Natural killer cell (primary cell): ENCODE results near the gene SLC6A13. TPM values are rescaled to one million over a fixed set of nuclear protein-coding genes. Genes with fewer than 3 reads are reported as not detected.

Source experiments
- ATAC-seq, 3 donors: fragments of 150-1000 bp in 2 of 3; fragments of 200-7000 bp in 1 of 3; cut with Tn5 transposase; 1 replicate in 1 of 3; 2 replicates in 2 of 3; pipeline ENCODE4 v1.10.0; 2021; ENCODE audit warnings: mild to moderate bottlenecking in 2 of 3, moderate library complexity in 2 of 3
- DNase-seq, 2 donors: peaks; one replicate each; pipeline versions ENCODE4 v3.0.0 to v3.0.0-alpha.2; 2013 to 2021; ENCODE audit warnings: mixed read lengths in 1 of 2
- H3K27ac ChIP-seq: one replicate; pipeline ENCODE4 v1.5.1; 2013; ENCODE audit warnings: mild to moderate bottlenecking, low read length
- H3K27me3 ChIP-seq: one replicate; pipeline ENCODE4 v1.6.1; 2013; ENCODE audit warnings: low read length; ENCODE audit not compliant: control insufficient read depth, insufficient read depth
- H3K36me3 ChIP-seq: one replicate; pipeline ENCODE4 v1.6.1; 2013; ENCODE audit warnings: low read length; ENCODE audit not compliant: control insufficient read depth, insufficient read depth
- H3K4me1 ChIP-seq: one replicate; pipeline ENCODE4 v1.6.1; 2013; ENCODE audit warnings: low read length; ENCODE audit not compliant: control insufficient read depth, insufficient read depth
- H3K4me3 ChIP-seq: one replicate; pipeline ENCODE4 v1.5.1; 2013; ENCODE audit warnings: low read length
- H3K9me3 ChIP-seq: one replicate; pipeline ENCODE4 v1.6.1; 2013; ENCODE audit warnings: low read length; ENCODE audit not compliant: control insufficient read depth, insufficient read depth
- H3K27ac Mint-ChIP-seq, 2 donors: one replicate each; pipeline ENCODE4 v1.8.0; 2022; ENCODE audit warnings: mild to moderate bottlenecking in 2 of 2, mixed read lengths in 2 of 2, moderate library complexity in 1 of 2
- H3K27me3 Mint-ChIP-seq, 2 donors: one replicate each; pipeline ENCODE4 v1.8.0; 2022; ENCODE audit warnings: low read depth in 2 of 2, mixed read lengths in 2 of 2
- H3K36me3 Mint-ChIP-seq: one replicate; pipeline ENCODE4 v1.8.0; 2022; ENCODE audit warnings: mixed read lengths
- H3K4me1 Mint-ChIP-seq, 2 donors: one replicate each; pipeline ENCODE4 v1.8.0; 2022; ENCODE audit warnings: mixed read lengths in 2 of 2
- H3K4me3 Mint-ChIP-seq: one replicate; pipeline ENCODE4 v1.8.0; 2022; ENCODE audit warnings: mild to moderate bottlenecking, moderate library complexity, mixed read lengths
- H3K9me3 Mint-ChIP-seq, 2 donors: one replicate each; pipeline ENCODE4 v1.8.0; 2022; ENCODE audit warnings: mixed read lengths in 2 of 2
- WGBS: methylation state at CpG from one replicate; pipeline ENCODE4 v1.1.7; 2013; ENCODE audit warnings: missing lambda C conversion rate; ENCODE audit not compliant: insufficient coverage; 5-methylcytosine and 5-hydroxymethylcytosine counted together
- intact Hi-C: fragments of 100-400 bp; cut with micrococcal nuclease; formaldehyde crosslinking; loops from one replicate; pipeline ENCODE4 v1.14.2; 2022
- total RNA-seq, 4 donors: library from RNA; stranded (reverse); fragments of 120-200 nt in 1 of 4; gene quantifications; one replicate each; pipeline versions ENCODE4 v1.2.3 to v1.2.4, GENCODE V29; 2013 to 2022
- TF ChIP-seq, protein P1 (sequence below): fragments of 200-600 bp; IDR thresholded peaks from one replicate; pipeline ENCODE4 v1.8.0; 2022; ENCODE audit warnings: antibody characterized with exemption

SLC6A13 gene
- total RNA-seq, 3 donors from 2014 or later (not counting 1 experiment from before 2014, with no cell fraction given): 0.79 to 2.2 TPM; not detected in 1

DNA sequence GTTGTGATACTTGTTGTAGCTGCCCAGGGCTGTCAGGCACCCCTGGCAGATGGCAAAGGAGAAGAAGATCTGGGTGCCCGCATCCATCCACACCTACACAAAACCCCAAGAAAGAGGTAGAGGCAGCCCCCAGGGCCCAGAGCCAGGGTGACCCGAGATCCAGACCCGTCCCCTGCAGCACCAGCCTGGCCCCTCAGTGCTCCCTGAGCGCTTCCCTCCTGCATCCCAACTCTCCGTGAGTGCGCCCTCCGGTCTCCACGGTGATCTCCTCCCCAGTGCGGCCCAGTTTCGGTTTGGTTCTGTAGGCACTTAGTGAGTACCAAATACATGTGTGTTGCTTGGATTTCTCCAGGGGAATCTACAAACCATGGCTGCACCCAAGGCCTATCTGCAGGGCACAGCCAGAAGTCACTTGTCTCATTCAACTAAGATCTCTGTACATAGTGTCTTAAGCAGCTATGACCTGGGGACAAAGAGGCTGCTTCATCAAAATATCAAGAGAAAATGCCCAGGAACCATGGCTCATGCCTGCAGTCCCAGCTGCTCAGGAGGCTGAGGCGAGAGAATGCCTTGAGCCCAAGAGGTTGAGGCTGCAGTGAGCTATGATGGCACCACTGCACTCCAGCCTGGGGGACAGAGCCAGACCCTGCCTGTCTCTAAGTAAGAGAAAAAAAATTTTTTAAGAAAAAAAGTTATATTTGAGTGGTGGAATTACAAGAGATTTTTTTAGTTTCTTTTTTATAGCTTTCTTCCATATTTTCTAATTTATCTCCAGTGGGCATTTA, 64.5 kb downstream of the SLC6A13 start:
- TF ChIP-seq, protein P1, sequence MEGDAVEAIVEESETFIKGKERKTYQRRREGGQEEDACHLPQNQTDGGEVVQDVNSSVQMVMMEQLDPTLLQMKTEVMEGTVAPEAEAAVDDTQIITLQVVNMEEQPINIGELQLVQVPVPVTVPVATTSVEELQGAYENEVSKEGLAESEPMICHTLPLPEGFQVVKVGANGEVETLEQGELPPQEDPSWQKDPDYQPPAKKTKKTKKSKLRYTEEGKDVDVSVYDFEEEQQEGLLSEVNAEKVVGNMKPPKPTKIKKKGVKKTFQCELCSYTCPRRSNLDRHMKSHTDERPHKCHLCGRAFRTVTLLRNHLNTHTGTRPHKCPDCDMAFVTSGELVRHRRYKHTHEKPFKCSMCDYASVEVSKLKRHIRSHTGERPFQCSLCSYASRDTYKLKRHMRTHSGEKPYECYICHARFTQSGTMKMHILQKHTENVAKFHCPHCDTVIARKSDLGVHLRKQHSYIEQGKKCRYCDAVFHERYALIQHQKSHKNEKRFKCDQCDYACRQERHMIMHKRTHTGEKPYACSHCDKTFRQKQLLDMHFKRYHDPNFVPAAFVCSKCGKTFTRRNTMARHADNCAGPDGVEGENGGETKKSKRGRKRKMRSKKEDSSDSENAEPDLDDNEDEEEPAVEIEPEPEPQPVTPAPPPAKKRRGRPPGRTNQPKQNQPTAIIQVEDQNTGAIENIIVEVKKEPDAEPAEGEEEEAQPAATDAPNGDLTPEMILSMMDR: no peak
- Histone ChIP-seq H3K36me3 (no peaks in the 10 kb centered on the region), H3K27ac (no peak overlapping the region), H3K27me3 (peaks cover 3% of the 10 kb centered on the region), H3K9me3 (no peaks in the 10 kb centered on the region), H3K4me3 (no peak overlapping the region), H3K4me1 (no peaks in the 10 kb centered on the region)
- Mint-ChIP-seq H3K9me3 (peaks cover 0 to 2% of the 10 kb centered on the region in 2 donors), H3K27ac (no peak overlapping the region), H3K36me3 (no peaks in the 10 kb centered on the region), H3K27me3 (peaks cover 28 to 40% of the 10 kb centered on the region in 2 donors), H3K4me1 (peaks cover 0 to 10% of the 10 kb centered on the region in 2 donors), H3K4me3 (no peak overlapping the region)
- intact Hi-C loops: no loop called here
- ATAC-seq (no peak), DNase-seq (no peak)
- 94% methylated on average over 10 of the region's 11 CpGs for WGBS

DNA sequence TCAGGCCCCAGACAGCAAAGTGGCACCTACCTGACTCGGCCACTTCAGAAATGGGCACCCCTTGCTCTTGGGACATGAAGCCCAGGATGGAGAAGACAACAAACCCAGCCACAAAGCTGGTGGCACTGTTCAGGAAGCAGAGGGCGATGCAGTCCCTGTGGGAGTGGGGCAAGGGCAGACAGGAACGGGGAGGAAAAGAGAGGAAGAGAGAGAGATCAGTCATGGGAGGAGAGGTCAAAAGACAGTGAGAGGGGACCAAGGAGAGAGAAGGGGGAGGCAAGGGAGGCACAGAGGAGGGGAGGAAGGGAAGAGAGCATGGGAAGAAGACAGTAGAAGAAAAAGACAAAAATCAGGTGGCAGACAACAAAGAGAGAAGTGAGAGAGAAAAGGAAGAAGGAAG, 65.3 kb downstream of the SLC6A13 start:
- 91% methylated on average over 3 of the region's 3 CpGs for WGBS
- TF ChIP-seq, protein P1: no peak
- intact Hi-C loops: no loop called here
- H3K9me3 ChIP-seq: no peaks in the 10 kb centered on the region
- no peak overlapping the region for H3K27ac Mint-ChIP-seq
- H3K36me3 Mint-ChIP-seq: no peaks in the 10 kb centered on the region
- H3K4me1 ChIP-seq: no peaks in the 10 kb centered on the region
- H3K27ac ChIP-seq: no peak overlapping the region
- no peaks in the 10 kb centered on the region for H3K36me3 ChIP-seq
- H3K27me3 ChIP-seq: peaks cover 3% of the 10 kb centered on the region
- no peak overlapping the region for H3K4me3 Mint-ChIP-seq
- peaks cover 0 to 6% of the 10 kb centered on the region in 2 donors for H3K4me1 Mint-ChIP-seq
- H3K27me3 Mint-ChIP-seq: peaks cover 29 to 42% of the 10 kb centered on the region in 2 donors
- no peak for DNase-seq
- peaks cover 0 to 2% of the 10 kb centered on the region in 2 donors for H3K9me3 Mint-ChIP-seq
- no peak for ATAC-seq
- no peak overlapping the region for H3K4me3 ChIP-seq

DNA sequence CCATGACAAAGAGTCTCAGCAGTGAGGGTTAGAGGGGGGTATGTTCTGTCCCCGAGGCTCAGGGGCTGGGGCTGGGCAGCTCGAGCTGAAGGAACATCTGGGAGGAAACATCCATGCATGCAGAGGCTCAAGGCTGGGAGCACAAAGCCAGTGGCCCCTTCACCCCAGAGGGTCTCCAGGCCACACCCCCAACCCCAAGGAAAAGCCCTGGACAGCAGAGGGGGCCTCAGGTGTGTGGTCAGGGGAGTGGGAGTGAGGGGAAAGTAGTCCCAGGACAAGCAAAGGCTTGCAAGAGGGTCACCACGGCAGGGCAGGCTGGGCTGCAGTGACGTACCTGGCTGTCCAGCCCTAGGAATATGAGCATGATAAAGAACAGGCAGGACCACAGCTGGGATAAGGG, 66.2 kb downstream of the SLC6A13 start:
- 74% methylated on average over 4 of the region's 4 CpGs for WGBS
- intact Hi-C loops: no loop called here

More for the DNA sequence above, 66.2 kb downstream of the SLC6A13 start:
- peaks cover 22 to 42% of the 10 kb centered on the region in 2 donors for H3K27me3 Mint-ChIP-seq
- ATAC-seq (no peak), DNase-seq (no peak)
- H3K4me1 Mint-ChIP-seq: no peaks in the 10 kb centered on the region
- H3K36me3 Mint-ChIP-seq: no peaks in the 10 kb centered on the region
- Histone ChIP-seq H3K36me3 (no peaks in the 10 kb centered on the region), H3K27me3 (no peaks in the 10 kb centered on the region), H3K9me3 (no peaks in the 10 kb centered on the region), H3K4me1 (no peaks in the 10 kb centered on the region), H3K4me3 (no peak overlapping the region), H3K27ac (no peak overlapping the region)
- H3K4me3 Mint-ChIP-seq: no peak overlapping the region
- peaks cover 0 to 2% of the 10 kb centered on the region in 2 donors for H3K9me3 Mint-ChIP-seq
- no peak overlapping the region for H3K27ac Mint-ChIP-seq
- TF ChIP-seq, protein P1: no peak
